Stimulated activated CD8-positive, alpha-beta memory T cell treated with anti-CD3 and anti-CD28 coated beads, Interleukin-2, amount 100 ng/mL, for 1 hour (primary cell): Measurements from ENCODE around the gene NT5DC1.

Source experiments
- DNase-seq, 2 donors: peaks; one replicate each; pipeline ENCODE4 v3.0.0-alpha.2; 2020; ENCODE audit warnings: low read depth in 2 of 2

The NT5DC1 gene

GRCh38 chr6:116136933-116137340 lies 36.3 kb downstream of the NT5DC1 start:
- peak in 1 of 2 donors; percentile 13 for DNase-seq

DNA sequence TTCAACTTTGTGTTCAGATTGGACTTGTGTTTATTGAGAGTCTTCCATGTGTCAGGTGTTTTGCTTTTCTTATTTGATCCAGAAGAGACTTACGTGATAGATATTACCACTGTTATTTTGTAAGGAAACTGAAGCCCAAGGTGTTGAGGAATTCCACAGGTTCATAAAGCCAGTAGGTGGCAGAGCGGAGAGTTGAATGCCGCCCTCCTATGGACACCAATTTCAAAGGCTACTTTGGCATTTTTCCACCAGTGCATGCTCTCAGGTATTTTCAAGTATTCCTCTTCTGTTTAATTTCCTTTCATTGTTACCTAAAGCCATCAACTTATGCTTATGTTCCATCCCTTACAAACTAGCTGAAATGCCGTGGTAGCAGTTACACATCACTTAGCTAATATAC lies 39.3 kb downstream of the NT5DC1 start:
- DNase-seq, result no peak

GRCh38 chr6:116144605-116145004 lies 44.0 kb downstream of the NT5DC1 start:
- no peak for DNase-seq

DNA sequence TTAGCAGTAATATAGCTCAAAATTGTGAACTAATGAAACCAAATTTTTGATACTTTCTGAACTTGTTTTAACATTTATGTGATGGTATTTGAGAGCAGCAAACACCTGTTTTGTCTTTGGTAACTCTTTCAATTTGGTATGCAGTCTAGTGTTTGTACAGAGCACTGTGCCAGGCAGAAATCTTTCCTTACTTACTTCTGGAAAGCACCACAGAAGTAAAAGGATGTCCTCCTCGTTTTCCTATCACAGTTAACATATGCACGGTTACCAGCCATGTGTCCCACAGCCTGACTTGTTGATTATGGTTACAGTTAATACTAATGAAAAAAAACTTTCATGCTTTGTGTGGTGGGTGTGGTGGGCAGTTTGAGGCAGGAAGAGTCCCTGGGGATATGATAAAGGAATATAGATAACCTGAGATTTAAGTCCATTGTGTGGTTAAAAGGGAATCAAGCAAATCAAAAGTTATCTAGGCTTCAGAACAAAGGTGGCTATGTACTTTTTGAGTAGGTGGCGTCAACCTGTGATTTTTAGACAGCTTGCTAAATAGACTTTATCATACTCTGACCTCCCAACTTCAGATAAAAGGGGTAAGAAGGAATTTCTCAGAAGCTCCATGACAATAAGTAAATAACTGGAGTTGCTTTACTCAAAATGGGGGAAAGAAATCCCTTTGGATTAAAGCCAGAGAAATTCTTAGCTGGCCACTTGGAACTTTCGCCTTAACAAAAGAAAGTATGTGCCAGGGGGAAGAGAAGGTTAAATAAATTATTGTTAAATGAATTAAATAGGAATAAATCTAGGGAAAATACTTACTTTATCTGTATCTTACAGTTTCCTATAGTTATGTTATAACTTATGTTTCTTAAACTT lies 45.4 kb downstream of the NT5DC1 start:
- no peak for DNase-seq

- no peak for DNase-seq
These were observed 52.0 kb downstream of the NT5DC1 start for GRCh38 chr6:116152620-116153019.

- DNase-seq, result no peak
These were observed 54.2 kb downstream of the NT5DC1 start for GRCh38 chr6:116154887-116155286.

DNA sequence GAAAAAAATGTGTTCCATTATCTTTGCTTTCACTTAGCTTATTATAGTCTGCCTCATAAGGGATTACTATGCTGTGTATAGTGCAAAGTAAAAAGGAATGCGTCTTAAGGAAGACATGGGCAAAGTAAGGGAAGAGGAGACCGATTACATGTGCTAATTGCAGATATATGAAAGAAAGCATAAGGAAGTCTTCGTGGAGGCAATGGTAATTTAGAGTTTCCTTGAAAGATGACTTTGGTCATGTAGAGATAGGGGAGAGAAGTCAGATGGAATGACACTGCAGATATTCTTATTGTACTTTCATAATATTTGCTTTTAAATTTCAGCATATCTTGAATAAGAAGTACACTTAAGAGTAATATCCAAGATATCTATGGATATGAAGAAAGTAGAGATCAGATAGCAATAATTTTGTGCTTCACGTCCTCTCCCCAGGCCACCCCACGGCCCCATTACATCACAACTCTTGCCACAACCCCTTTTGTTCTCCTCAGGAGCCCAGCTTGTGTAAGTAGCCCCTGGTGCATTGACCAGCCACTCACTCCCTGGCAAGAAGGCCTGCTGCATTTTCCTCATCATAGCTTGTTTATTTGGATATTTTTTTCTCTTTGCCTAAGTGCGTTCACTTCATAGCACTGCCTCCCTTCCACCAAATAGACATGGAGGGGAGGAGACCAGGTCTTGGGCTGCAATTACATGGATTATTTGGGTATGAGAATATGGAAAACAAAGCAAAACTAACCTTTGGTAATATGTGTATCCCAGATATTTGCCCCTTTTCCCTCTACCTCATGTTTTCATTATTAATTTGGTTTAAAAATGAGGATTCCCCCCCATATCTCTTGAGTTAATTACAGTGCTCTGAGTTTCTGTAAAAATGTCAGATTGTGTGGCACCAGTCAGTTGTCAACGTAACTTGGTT lies 56.0 kb downstream of the NT5DC1 start:
- no peak for DNase-seq

DNA sequence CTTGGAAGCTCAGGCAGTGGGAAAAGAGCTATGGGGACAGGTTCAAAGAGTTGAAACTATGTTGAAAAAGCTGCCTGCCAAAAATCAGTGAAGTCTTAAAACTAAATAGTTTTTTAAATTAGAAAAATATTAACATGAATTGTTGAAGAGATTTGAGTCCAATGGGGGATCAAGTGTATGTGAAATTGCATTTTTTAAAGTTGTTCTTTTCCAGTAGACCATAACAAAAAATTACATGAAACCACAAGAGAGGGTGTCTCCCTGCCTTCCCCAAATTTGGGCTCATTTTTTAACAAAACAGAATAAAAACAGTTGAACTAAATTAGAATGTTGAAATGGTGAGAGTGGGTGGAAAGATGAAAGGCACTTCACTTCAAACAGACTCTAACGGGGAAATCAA lies 56.7 kb downstream of the NT5DC1 start:
- DNase-seq, result no peak

GRCh38 chr6:116158641-116159040 lies 58.0 kb downstream of the NT5DC1 start:
- DNase-seq, result no peak

DNA sequence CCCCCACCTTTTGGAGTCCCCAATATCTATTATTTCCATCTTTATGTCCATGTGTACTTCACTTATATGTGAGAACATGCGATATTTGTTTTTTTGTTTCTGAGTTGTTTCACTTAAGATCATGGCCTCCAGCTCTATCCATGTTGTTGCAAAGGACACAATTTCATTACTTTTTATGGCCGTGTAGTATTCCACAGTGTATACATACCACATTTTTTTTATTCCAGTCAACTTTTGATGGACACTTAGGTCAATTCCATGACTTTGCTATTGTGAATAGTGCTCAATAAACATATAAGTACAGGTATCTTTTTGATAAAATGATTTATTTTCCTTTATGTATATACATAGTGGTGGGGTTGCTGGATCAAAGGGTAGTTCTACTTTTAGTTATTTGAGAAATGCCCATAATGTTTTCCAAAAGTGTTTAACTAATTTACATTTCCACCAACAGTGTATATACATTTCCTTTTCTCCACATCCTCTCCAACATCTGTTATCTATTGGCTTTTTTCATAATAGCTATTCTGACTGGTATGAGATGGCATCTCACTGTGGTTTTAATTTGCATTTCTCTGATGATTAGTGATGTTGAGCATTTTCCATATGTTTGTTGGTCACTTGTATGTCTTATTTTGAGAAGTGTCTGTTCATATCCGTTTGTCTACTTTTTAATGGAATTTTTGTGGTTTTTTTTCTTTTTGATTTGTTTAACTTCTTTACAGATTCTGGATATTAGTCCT lies 59.3 kb downstream of the NT5DC1 start:
- no peak for DNase-seq

- DNase-seq, result no peak
These were observed 64.9 kb downstream of the NT5DC1 start for GRCh38 chr6:116165596-116165995.

- DNase-seq, result no peak
These were observed 65.7 kb downstream of the NT5DC1 start for GRCh38 chr6:116166369-116166768.

- DNase-seq, result no peak
These were observed 67.5 kb downstream of the NT5DC1 start for GRCh38 chr6:116168148-116168547.

DNA sequence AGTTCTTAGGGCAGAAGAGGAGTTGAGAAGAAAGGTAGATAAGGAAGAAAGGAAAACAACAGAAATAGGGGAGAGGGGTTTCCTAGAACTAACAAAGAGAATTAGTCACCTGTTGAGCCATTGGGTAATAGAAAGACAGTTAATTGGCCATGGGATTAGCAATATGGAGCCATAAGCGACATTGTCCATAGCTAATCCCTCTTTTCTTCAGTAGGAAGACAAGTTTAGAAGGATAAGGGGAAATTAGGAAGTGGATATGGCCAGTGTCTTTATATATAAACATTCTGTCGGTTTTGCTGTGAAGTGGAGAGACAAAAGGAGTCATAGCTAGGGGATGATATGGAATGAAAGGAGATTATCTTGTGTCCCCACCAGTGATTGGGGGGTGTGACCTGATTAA lies 69.2 kb downstream of the NT5DC1 start:
- DNase-seq, result no peak

- DNase-seq, result no peak
These were observed 69.9 kb downstream of the NT5DC1 start for GRCh38 chr6:116170358-116171057.

GRCh38 chr6:116173928-116174327 lies 73.3 kb downstream of the NT5DC1 start:
- DNase-seq, result no peak

DNA sequence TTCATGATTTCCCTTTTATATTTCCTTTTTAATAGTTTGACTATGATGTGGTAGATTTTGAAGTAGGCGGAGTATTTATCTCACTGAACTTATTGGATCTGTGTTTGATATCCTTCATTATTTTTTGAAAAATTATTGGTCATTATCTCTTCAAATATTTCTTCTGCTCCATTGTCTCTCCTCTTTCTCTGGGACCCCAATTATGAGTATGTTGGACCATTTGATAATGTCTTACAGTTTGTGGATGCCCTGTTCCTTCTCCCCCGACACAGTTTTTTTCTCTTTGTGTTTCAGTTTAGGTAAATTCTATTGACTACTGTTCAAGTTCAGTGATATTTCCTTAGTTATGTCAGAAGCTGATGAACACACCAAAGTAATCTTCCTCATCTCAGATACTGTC lies 74.7 kb downstream of the NT5DC1 start:
- DNase-seq, result no peak

DNA sequence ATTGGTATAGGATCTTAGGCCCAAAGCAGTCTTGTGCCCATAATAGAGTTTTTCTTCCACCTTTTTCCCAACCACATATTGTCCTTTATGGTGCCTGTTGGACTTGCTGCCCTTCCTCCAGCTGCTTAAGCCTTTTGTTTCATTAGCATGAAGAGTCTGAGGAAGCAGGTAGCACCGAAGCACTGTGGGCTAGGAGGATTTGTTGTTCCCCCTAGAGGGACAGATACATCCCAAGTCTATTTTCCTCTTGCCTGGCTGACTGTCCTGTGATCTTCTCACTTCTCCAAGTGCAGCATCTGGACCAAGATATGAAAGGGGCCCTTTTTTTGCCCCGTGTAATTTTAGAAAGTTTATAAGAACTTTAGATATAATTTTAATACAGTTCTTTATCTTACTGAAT lies 75.9 kb downstream of the NT5DC1 start:
- no peak for DNase-seq

DNA sequence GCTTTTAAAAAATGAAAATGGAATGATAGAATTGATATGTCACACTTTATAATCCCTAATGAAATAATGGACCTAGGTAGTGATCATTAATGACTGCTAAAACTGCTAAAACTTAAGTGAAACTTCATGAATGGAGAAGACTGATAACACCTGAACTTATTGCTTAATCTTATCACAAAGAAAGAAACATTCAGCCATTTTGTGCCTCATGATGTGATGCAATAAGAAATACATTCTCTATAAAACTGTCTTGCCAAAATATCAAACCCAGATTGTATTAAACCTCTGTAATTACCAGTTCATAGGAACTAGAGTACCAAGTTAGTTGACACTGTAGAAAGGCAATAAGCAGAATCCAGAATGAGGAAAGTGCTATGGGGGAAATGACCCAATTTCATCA lies 79.7 kb downstream of the NT5DC1 start:
- DNase-seq, result no peak

- no peak for DNase-seq
These were observed 88.8 kb downstream of the NT5DC1 start for GRCh38 chr6:116189472-116189871.

GRCh38 chr6:116190550-116190949 lies 89.9 kb downstream of the NT5DC1 start:
- no peak for DNase-seq
